HL-60 (cell line): ENCODE measurements around the gene EML3.
A peak's percentile ranks its signal among the peaks of the same experiment; 100 is the strongest.

Source experiments
- DNase-seq, 2 experiments: peaks; one replicate each; pipeline ENCODE4 v3.0.0-alpha.2; 2010 to 2020; ENCODE audit warnings: low read depth in 1 of 2, low spot score in 1 of 2
- H3K27ac ChIP-seq: fragments of 250-450 bp; sonication (Bioruptor Pico); replicated peaks from 2 replicates; pipeline ENCODE4 v1.5.1; 2020; ENCODE audit warnings: mild to moderate bottlenecking, moderate library complexity
- H3K27me3 ChIP-seq: fragments of 250-450 bp; sonication (Bioruptor Pico); 2 replicates; pipeline ENCODE4 v1.5.1; 2021; ENCODE audit warnings: mild to moderate bottlenecking, moderate library complexity; ENCODE audit not compliant: insufficient read depth, poor library complexity, severe bottlenecking
- H3K4me3 ChIP-seq: replicated peaks from 2 replicates; pipeline ENCODE4 v1.5.1; 2011; ENCODE audit warnings: mild to moderate bottlenecking, control low read depth, low read length; ENCODE audit not compliant: insufficient read depth
- GABPA ChIP-seq: IDR thresholded peaks from 2 replicates; pipeline ENCODE4 v1.6.1; 2012; ENCODE audit warnings: low read depth
- POLR2AphosphoS5 ChIP-seq: IDR thresholded peaks from 2 replicates; pipeline ENCODE4 v1.6.1; 2012; ENCODE audit warnings: low read depth
- SPI1 ChIP-seq: IDR thresholded peaks from 2 replicates; pipeline ENCODE4 v1.6.1; 2012; ENCODE audit warnings: low read depth, mild to moderate bottlenecking, borderline replicate concordance
- TF ChIP-seq, protein P1 (sequence below): IDR thresholded peaks from one replicate; pipeline ENCODE4 v1.5.1; 2011; ENCODE audit warnings: low read length, control low read depth, inconsistent platforms; ENCODE audit not compliant: insufficient read depth
- TF ChIP-seq, protein P2 (sequence below): IDR thresholded peaks from 2 replicates; pipeline ENCODE4 v1.6.1; 2012; ENCODE audit warnings: low read depth; ENCODE audit not compliant: insufficient replicate concordance

Gene EML3

DNA sequence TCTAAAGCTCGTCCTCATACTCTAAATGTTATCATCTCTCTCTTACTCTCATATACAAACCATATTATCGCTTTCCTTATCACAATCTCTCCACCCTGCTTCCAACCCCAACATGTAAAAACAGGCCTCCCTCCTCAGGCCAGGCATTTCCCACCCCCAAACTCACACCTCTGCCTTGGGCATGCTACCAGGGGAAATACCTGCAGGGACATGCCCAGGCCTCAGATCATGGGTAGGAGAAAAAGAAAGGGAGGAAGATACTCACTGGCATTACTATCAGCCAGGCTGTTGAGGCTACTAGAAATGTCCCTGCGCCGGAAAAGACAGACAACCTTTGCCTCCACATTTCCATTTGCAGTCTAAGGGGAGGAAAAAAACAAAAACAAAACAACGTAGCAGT, 12.7 kb downstream of the EML3 start:
- H3K27ac ChIP-seq, result peak overlapping the region; percentile 97

DNA sequence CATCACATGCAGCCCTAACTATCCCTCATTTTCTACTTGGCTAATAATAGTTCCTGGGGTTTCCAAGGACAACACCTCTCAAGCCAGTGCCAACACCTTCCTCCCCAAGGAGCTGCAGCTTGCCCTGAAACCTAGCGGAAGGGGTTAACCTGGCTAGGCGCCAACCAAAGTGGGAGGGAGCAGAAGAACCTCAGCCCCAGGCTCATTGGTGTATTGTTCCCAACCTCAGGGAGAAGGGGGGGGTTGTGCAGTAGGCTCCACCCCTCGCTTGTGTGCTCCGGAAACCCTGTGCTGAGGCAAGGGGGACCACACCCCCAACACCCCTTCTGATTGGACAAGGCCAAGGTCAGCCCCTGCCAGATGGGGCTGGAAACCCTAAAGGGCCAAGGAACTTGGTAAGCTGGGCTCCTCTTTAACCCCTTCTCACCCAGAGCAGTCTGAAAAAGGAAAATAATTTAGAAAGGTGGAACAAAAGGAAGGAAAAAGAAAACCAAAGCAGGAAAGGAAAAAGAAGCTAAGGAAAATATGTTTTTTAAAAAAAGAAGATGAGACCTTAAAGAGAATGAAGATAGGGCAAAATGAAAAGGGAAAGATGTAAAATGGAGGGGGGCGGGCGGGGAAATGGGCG, 13.4 kb downstream of the EML3 start:
- TF ChIP-seq, protein P1, sequence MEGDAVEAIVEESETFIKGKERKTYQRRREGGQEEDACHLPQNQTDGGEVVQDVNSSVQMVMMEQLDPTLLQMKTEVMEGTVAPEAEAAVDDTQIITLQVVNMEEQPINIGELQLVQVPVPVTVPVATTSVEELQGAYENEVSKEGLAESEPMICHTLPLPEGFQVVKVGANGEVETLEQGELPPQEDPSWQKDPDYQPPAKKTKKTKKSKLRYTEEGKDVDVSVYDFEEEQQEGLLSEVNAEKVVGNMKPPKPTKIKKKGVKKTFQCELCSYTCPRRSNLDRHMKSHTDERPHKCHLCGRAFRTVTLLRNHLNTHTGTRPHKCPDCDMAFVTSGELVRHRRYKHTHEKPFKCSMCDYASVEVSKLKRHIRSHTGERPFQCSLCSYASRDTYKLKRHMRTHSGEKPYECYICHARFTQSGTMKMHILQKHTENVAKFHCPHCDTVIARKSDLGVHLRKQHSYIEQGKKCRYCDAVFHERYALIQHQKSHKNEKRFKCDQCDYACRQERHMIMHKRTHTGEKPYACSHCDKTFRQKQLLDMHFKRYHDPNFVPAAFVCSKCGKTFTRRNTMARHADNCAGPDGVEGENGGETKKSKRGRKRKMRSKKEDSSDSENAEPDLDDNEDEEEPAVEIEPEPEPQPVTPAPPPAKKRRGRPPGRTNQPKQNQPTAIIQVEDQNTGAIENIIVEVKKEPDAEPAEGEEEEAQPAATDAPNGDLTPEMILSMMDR, result no peak
- peak; percentile 63; the same call in 1 of the 2 replicates for TF ChIP-seq POLR2AphosphoS5
- DNase-seq, result peak; percentile 99
- Histone ChIP-seq H3K27me3 (no peaks in the 10 kb centered on the region), H3K27ac (peak overlapping the region; percentile 97), H3K4me3 (peak overlapping the region; percentile 81)

More for the DNA sequence above, 12.7 kb downstream of the EML3 start:
- H3K27me3 ChIP-seq, result no peaks in the 10 kb centered on the region
- TF ChIP-seq, protein P2, sequence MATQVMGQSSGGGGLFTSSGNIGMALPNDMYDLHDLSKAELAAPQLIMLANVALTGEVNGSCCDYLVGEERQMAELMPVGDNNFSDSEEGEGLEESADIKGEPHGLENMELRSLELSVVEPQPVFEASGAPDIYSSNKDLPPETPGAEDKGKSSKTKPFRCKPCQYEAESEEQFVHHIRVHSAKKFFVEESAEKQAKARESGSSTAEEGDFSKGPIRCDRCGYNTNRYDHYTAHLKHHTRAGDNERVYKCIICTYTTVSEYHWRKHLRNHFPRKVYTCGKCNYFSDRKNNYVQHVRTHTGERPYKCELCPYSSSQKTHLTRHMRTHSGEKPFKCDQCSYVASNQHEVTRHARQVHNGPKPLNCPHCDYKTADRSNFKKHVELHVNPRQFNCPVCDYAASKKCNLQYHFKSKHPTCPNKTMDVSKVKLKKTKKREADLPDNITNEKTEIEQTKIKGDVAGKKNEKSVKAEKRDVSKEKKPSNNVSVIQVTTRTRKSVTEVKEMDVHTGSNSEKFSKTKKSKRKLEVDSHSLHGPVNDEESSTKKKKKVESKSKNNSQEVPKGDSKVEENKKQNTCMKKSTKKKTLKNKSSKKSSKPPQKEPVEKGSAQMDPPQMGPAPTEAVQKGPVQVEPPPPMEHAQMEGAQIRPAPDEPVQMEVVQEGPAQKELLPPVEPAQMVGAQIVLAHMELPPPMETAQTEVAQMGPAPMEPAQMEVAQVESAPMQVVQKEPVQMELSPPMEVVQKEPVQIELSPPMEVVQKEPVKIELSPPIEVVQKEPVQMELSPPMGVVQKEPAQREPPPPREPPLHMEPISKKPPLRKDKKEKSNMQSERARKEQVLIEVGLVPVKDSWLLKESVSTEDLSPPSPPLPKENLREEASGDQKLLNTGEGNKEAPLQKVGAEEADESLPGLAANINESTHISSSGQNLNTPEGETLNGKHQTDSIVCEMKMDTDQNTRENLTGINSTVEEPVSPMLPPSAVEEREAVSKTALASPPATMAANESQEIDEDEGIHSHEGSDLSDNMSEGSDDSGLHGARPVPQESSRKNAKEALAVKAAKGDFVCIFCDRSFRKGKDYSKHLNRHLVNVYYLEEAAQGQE, result no peak
- TF ChIP-seq, protein P1, result no peak
- TF ChIP-seq POLR2AphosphoS5, result no peak
- no peak for TF ChIP-seq GABPA
- no peak for TF ChIP-seq SPI1
- no peak for DNase-seq
- peak overlapping the region; percentile 81 for H3K4me3 ChIP-seq

DNA sequence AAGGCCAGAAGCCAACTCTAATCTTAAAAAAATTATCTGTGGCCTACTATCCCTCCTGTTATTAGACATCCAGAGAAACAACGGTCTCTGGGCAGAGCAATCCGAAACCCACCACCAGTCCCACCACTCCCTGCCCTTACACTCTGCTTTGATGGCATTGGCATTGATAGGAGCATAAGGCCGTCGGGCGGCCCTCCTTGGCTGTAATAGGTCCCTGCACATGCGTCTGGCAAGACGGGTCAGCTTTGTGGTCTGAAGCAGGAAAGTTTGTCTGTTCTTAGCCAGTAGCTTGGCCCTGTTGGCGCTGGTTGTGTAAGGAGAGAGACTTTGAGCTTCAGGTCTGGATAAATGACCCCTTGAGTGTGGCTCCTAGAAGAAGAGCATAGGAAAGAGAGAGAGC, 17.5 kb downstream of the EML3 start:
- Histone ChIP-seq H3K27ac (no peak overlapping the region), H3K4me3 (no peak overlapping the region), H3K27me3 (no peaks in the 10 kb centered on the region)
- no peak for TF ChIP-seq SPI1
- TF ChIP-seq, protein P1, result no peak
- TF ChIP-seq GABPA, result no peak
- no peak for TF ChIP-seq POLR2AphosphoS5
- TF ChIP-seq, protein P2, result no peak
- no peak for DNase-seq
